Endodermal cell (in vitro differentiated cells): ENCODE measurements around the gene ANKS1B. TPM values are rescaled to one million over a fixed set of nuclear protein-coding genes. Genes with fewer than 3 reads are reported as not detected.

ENCODE experiments used
- DNase-seq: peaks from one replicate; pipeline ENCODE4 v3.0.0-alpha.2; 2017
- H3K27ac ChIP-seq: 2 replicates; pipeline ENCODE4 v1.5.1; 2013; ENCODE audit warnings: mild to moderate bottlenecking, low read depth, low read length, moderate library complexity
- H3K27me3 ChIP-seq: 2 replicates; pipeline ENCODE4 v1.6.1; 2013; ENCODE audit warnings: mild to moderate bottlenecking, low read length, moderate library complexity; ENCODE audit not compliant: insufficient read depth, control insufficient read depth, poor library complexity, severe bottlenecking
- H3K36me3 ChIP-seq: 2 replicates; pipeline ENCODE4 v1.7.0; 2013; ENCODE audit warnings: mild to moderate bottlenecking, low read length, moderate library complexity; ENCODE audit not compliant: control insufficient read depth, insufficient read depth
- H3K4me1 ChIP-seq: one replicate; pipeline ENCODE4 v1.7.0; 2013; ENCODE audit warnings: low read length; ENCODE audit not compliant: control insufficient read depth, insufficient read depth
- H3K4me3 ChIP-seq: 2 replicates; pipeline ENCODE4 v1.5.1; 2013; ENCODE audit warnings: mild to moderate bottlenecking, low read length, moderate library complexity
- H3K9ac ChIP-seq: 2 replicates; pipeline ENCODE4 v1.6.1; 2013; ENCODE audit warnings: mild to moderate bottlenecking, low read length, moderate library complexity; ENCODE audit not compliant: poor library complexity, severe bottlenecking; ENCODE audit errors: extremely low read depth
- H3K9me3 ChIP-seq: 2 replicates; pipeline ENCODE4 v1.6.1; 2013; ENCODE audit warnings: mild to moderate bottlenecking, low read length, moderate library complexity; ENCODE audit not compliant: control insufficient read depth
- H3K27ac Mint-ChIP-seq: 2 replicates; pipeline ENCODE4 v1.8.0; 2020; ENCODE audit warnings: mixed read lengths
- H3K27me3 Mint-ChIP-seq: 2 replicates; pipeline ENCODE4 v1.8.0; 2021; ENCODE audit warnings: mild to moderate bottlenecking, mixed read lengths; ENCODE audit not compliant: insufficient read depth
- H3K36me3 Mint-ChIP-seq: 2 replicates; pipeline ENCODE4 v1.8.0; 2020; ENCODE audit warnings: low read depth, mixed read lengths
- H3K4me1 Mint-ChIP-seq: 2 replicates; pipeline ENCODE4 v1.8.0; 2020; ENCODE audit warnings: mixed read lengths
- H3K4me3 Mint-ChIP-seq: 2 replicates; pipeline ENCODE4 v1.8.0; 2020; ENCODE audit warnings: mild to moderate bottlenecking, moderate library complexity, mixed read lengths
- H3K9me3 Mint-ChIP-seq: 2 replicates; pipeline ENCODE4 v1.8.0; 2020; ENCODE audit warnings: mild to moderate bottlenecking, mixed read lengths
- WGBS, 2 experiments: methylation state at CpG; one replicate each; pipeline versions ENCODE4 v1.1.5 to v1.1.7; 2013; ENCODE audit warnings: missing lambda C conversion rate in 2 of 2, mixed read lengths in 1 of 2; ENCODE audit not compliant: insufficient coverage in 1 of 2, insufficient read length in 1 of 2; 5-methylcytosine and 5-hydroxymethylcytosine counted together
- total RNA-seq, 2 donors: library from RNA; stranded (reverse); fragmentation: NEBNext Ultra II Directional in 1 of 2; extraction: Animal tissue kit (Norgen Biotek cat#: 25700) in 1 of 2; gene quantifications; 2 replicates in 1 of 2; 3 replicates in 1 of 2; pipeline ENCODE4 v1.2.1, GENCODE V29; 2021
- TF ChIP-seq, protein P1 (sequence below): fragments of 200-600 bp; sonication (generic); conservative IDR thresholded peaks from 2 replicates; pipeline ENCODE4 v1.5.0; 2021; ENCODE audit warnings: antibody characterized with exemption, mild to moderate bottlenecking

Gene ANKS1B
- total RNA-seq, 2 donors from 2014 or later = 28.5 to 65.8 TPM

DNA sequence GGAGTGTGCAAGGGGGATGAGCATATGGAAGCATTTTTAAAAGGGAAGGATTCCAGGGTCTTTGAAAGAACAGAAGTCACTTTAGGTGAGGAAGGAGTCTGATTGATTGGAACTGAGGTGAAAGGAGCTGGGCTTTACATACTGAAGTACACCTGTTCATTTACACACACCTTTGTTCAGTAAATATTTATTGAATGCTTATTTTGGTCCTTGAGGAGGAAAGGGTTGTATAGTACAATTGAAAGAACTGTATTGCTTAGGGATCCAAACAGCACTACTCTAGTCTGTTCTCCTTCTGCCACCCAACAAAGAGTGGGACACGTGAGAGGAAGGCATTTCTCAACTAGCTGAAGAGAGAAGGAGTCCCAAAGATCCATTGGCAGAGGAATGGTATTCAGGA is 1275.7 kb downstream of the ANKS1B start:
- Histone ChIP-seq H3K4me1 (no peaks in the 10 kb centered on the region), H3K27ac (no peak overlapping the region), H3K9me3 (no peaks in the 10 kb centered on the region), H3K36me3 (peaks cover 67% of the 10 kb centered on the region), H3K27me3 (no peaks in the 10 kb centered on the region), H3K9ac (no peak overlapping the region), H3K4me3 (no peak overlapping the region)
- no peak overlapping the region for H3K4me3 Mint-ChIP-seq
- H3K4me1 Mint-ChIP-seq = no peaks in the 10 kb centered on the region
- no peak for DNase-seq
- H3K27me3 Mint-ChIP-seq = no peaks in the 10 kb centered on the region
- 83% methylated on average over 1 of the region's 1 CpG; no CpG with 5 or more reads in 1 of the 2 experiments for WGBS, 2 experiments
- TF ChIP-seq, protein P1, sequence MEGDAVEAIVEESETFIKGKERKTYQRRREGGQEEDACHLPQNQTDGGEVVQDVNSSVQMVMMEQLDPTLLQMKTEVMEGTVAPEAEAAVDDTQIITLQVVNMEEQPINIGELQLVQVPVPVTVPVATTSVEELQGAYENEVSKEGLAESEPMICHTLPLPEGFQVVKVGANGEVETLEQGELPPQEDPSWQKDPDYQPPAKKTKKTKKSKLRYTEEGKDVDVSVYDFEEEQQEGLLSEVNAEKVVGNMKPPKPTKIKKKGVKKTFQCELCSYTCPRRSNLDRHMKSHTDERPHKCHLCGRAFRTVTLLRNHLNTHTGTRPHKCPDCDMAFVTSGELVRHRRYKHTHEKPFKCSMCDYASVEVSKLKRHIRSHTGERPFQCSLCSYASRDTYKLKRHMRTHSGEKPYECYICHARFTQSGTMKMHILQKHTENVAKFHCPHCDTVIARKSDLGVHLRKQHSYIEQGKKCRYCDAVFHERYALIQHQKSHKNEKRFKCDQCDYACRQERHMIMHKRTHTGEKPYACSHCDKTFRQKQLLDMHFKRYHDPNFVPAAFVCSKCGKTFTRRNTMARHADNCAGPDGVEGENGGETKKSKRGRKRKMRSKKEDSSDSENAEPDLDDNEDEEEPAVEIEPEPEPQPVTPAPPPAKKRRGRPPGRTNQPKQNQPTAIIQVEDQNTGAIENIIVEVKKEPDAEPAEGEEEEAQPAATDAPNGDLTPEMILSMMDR = no peak
- H3K36me3 Mint-ChIP-seq = peaks cover 30% of the 10 kb centered on the region
- H3K9me3 Mint-ChIP-seq = no peaks in the 10 kb centered on the region
- no peak overlapping the region for H3K27ac Mint-ChIP-seq

DNA sequence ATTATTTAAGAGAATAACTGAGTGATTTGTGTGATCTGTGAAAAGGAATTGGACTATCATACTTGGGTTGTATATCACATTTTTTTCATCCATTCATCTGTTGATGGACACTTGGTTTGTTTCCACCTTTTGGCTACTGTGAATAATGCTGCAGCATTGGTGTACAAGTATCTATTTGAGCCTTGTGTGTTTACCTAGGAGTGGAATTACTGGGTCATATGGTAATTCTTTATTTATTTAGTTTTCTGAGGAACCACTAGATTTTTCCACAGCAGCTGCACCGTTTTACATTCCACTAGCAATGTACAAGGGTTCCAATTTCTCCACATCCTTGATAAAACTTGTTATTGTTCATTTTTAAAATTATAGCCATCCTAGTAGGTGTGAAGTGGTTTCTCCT is 1283.6 kb downstream of the ANKS1B start:
- Histone ChIP-seq H3K4me1 (peaks cover 4% of the 10 kb centered on the region), H3K9me3 (no peaks in the 10 kb centered on the region), H3K27me3 (no peaks in the 10 kb centered on the region), H3K4me3 (no peak overlapping the region), H3K9ac (no peak overlapping the region), H3K27ac (no peak overlapping the region), H3K36me3 (peaks cover 44% of the 10 kb centered on the region)
- Mint-ChIP-seq H3K4me1 (peaks cover 13% of the 10 kb centered on the region), H3K27ac (no peak overlapping the region), H3K9me3 (no peaks in the 10 kb centered on the region), H3K4me3 (no peak overlapping the region), H3K27me3 (no peaks in the 10 kb centered on the region), H3K36me3 (peaks cover 12% of the 10 kb centered on the region)
- TF ChIP-seq, protein P1 = no peak
- WGBS, 2 experiments = 86% methylated on average over 1 of the region's 1 CpG; no CpG with 5 or more reads in 1 of the 2 experiments
- no peak for DNase-seq

DNA sequence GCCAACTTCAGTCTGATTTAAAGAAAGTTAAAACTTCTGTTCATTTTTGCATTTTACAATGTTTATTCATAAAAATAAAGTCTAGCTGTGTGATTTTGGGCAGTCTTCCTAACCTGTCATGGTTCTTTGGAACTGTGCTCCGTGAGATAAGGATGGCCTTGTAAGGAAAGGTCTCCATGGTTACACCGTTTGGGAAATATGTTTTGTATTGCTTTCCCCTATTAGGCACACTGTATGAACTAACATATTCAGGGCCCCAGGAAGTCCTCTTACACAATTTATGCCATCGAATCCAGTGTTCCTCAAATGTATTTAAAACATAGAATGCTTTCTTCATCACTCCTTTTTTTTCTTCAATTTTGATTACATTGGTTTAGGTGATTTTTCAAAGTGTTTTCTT is 1285.2 kb downstream of the ANKS1B start:
- H3K27ac ChIP-seq = no peak overlapping the region
- no peak overlapping the region for H3K4me3 ChIP-seq
- peaks cover 4% of the 10 kb centered on the region for H3K4me1 ChIP-seq
- TF ChIP-seq, protein P1 = no peak
- H3K36me3 ChIP-seq = peaks cover 45% of the 10 kb centered on the region
- H3K9ac ChIP-seq = no peak overlapping the region
- Mint-ChIP-seq H3K36me3 (peaks cover 21% of the 10 kb centered on the region), H3K4me1 (peaks cover 19% of the 10 kb centered on the region), H3K27ac (no peak overlapping the region), H3K4me3 (no peak overlapping the region), H3K27me3 (no peaks in the 10 kb centered on the region), H3K9me3 (no peaks in the 10 kb centered on the region)
- no peaks in the 10 kb centered on the region for H3K27me3 ChIP-seq
- no peak for DNase-seq
- WGBS, 2 experiments = 88 to 95% methylated on average over 1 to 3 of the region's 3 CpGs
- no peaks in the 10 kb centered on the region for H3K9me3 ChIP-seq
